K562 (cell line): ENCODE results near the gene PSMB2. TPM values are rescaled to one million over a fixed set of nuclear protein-coding genes. Genes with fewer than 3 reads are reported as not detected.

Source experiments
- ATAC-seq: fragments of 200-7000 bp; cut with Tn5 transposase; 3 replicates; pipeline ENCODE4 v1.9.1; 2020; ENCODE audit warnings: moderate library complexity
- BruUV-seq: library from RNA; stranded (reverse); fragments of 400-500 nt; replicated peaks from 2 replicates; lab custom pipeline; 2021; lab: Mats Ljungman, UMichigan
- CTCF ChIA-PET: fragments of 300-600 bp; formaldehyde crosslinking; extraction: SDS; loops from one replicate; lab custom pipeline; 2021; ENCODE audit warnings: low intra/inter-chr PET ratio; lab: Yijun Ruan, JAX
- POLR2A ChIA-PET: fragments of 300-600, 350-650 bp; sonication (Branson Sonifier 250); formaldehyde crosslinking; extraction: SDS; loops from one replicate; lab custom pipeline; 2021; ENCODE audit warnings: antibody characterized with exemption, inconsistent platforms; lab: Yijun Ruan, JAX
- DNase-seq, 4 experiments: peaks; one replicate each; pipeline versions ENCODE4 v3.0.0 to v3.0.0-alpha.2; 2011 to 2018; ENCODE audit warnings: low spot score in 3 of 4, mixed read lengths in 3 of 4; ENCODE audit errors: extremely low read depth in 1 of 4
- FAIRE-seq: peaks from 2 replicates; lab custom pipeline; 2011; peaks lifted over from hg19 to GRCh38; lab: Jason Lieb, UNC
- H2AFZ ChIP-seq: 2 replicates; pipeline ENCODE4 v1.6.0; 2011; ENCODE audit warnings: low read depth, low read length, control low read depth, inconsistent platforms
- H3K27ac ChIP-seq: fragments of 200-600 bp; 3 replicates; pipeline ENCODE4 v1.8.0; 2011; ENCODE audit warnings: low read depth, mild to moderate bottlenecking, control low read depth, inconsistent platforms, low read length, moderate library complexity, mixed read lengths; ENCODE audit errors: extremely low read depth
- H3K27me3 ChIP-seq, 2 experiments: fragments of 300-600 bp in 1 of 2; 2 replicates in 1 of 2; 3 replicates in 1 of 2; pipeline versions ENCODE4 v1.6.0 to v1.8.0; 2011; ENCODE audit warnings: inconsistent platforms in 2 of 2, low read length in 2 of 2, mild to moderate bottlenecking in 1 of 2, mixed read lengths in 1 of 2, moderate library complexity in 1 of 2; ENCODE audit not compliant: control insufficient read depth in 2 of 2, insufficient read depth in 2 of 2
- H3K36me3 ChIP-seq: fragments of 300-600 bp; 3 replicates; pipeline ENCODE4 v1.8.0; 2011; ENCODE audit warnings: mild to moderate bottlenecking, low read length, inconsistent platforms; ENCODE audit not compliant: control insufficient read depth, insufficient read depth
- H3K4me1 ChIP-seq, 2 experiments: fragments of 200-600 bp in 1 of 2; replicated peaks in 1 of 2; 2 replicates in 1 of 2; 3 replicates in 1 of 2; pipeline versions ENCODE4 v1.5.1 to v1.8.0; 2011; ENCODE audit warnings: inconsistent platforms in 2 of 2, low read length in 2 of 2, mild to moderate bottlenecking in 1 of 2, mixed read lengths in 1 of 2, moderate library complexity in 1 of 2; ENCODE audit not compliant: control insufficient read depth in 2 of 2, insufficient read depth in 2 of 2
- H3K4me2 ChIP-seq: 2 replicates; pipeline ENCODE4 v1.6.1; 2011; ENCODE audit warnings: low read length, control low read depth, inconsistent platforms, mixed read lengths; ENCODE audit not compliant: insufficient read depth
- H3K4me3 ChIP-seq: fragments of 200-600 bp; sonication (generic), shearing (Covaris generic); 2 replicates; pipeline ENCODE4 v1.5.1; 2016; ENCODE audit warnings: control low read depth, inconsistent platforms
- H3K79me2 ChIP-seq: fragments of 200-600 bp; 3 replicates; pipeline ENCODE4 v1.8.0; 2011; ENCODE audit warnings: low read length, inconsistent platforms; ENCODE audit not compliant: control insufficient read depth, insufficient read depth
- H3K9ac ChIP-seq, 2 experiments: 2 replicates each; pipeline versions ENCODE4 v1.6.0 to v1.6.1; 2011; ENCODE audit warnings: low read depth in 2 of 2, low read length in 2 of 2, control low read depth in 1 of 2, inconsistent platforms in 1 of 2, mild to moderate bottlenecking in 1 of 2, mixed read lengths in 1 of 2; ENCODE audit not compliant: insufficient read depth in 1 of 2
- H3K9me1 ChIP-seq: one replicate; pipeline ENCODE4 v1.6.0; 2011; ENCODE audit warnings: inconsistent platforms, mild to moderate bottlenecking, low read length, moderate library complexity; ENCODE audit not compliant: control insufficient read depth, insufficient read depth
- H3K9me3 ChIP-seq: replicated peaks from 2 replicates; pipeline ENCODE4 v1.5.1; 2011; ENCODE audit warnings: low read depth, low read length, inconsistent platforms; ENCODE audit not compliant: control insufficient read depth, insufficient read depth
- H4K20me1 ChIP-seq: replicated peaks from 2 replicates; pipeline ENCODE4 v1.6.1; 2011; ENCODE audit warnings: low read length, inconsistent platforms, mixed read lengths; ENCODE audit not compliant: control insufficient read depth, insufficient read depth
- ASH1L ChIP-seq: fragments of 450-650 bp; IDR thresholded peaks from 2 replicates; pipeline ENCODE4 v1.6.1; 2018; ENCODE audit warnings: borderline replicate concordance, mild to moderate bottlenecking, low read depth; ENCODE audit not compliant: partially characterized antibody
- CBFA2T3 ChIP-seq: fragments of 450-650 bp; IDR thresholded peaks from 2 replicates; pipeline ENCODE4 v1.6.1; 2017
- ETV1 ChIP-seq: fragments of 450-650 bp; conservative IDR thresholded peaks from 2 replicates; pipeline ENCODE4 v1.6.1; 2016; ENCODE audit warnings: missing genetic modification characterization, control low read depth, low read depth, missing compliant biosample characterization
- ETV5 ChIP-seq: sonication (generic); formaldehyde crosslinking; IDR thresholded peaks from 2 replicates; pipeline ENCODE4 v1.4.0; 2020; ENCODE audit warnings: low read depth, mild to moderate bottlenecking, missing genetic modification reagents
- HSF4 ChIP-seq: fragments of 250-450 bp; sonication (Bioruptor Pico); IDR thresholded peaks from 2 replicates; pipeline ENCODE4 v2.1.2; 2022; ENCODE audit warnings: mild to moderate bottlenecking, moderate library complexity, borderline replicate concordance
- NFIC ChIP-seq: fragments of 450-650 bp; IDR thresholded peaks from 2 replicates; pipeline ENCODE4 v1.6.1; 2017; ENCODE audit warnings: mild to moderate bottlenecking, inconsistent platforms
- NR2C1 ChIP-seq, 2 experiments: fragments of 450-650 bp; IDR thresholded peaks; 2 replicates each; pipeline ENCODE4 v1.6.1; 2017; ENCODE audit warnings: mild to moderate bottlenecking in 2 of 2, antibody characterized with exemption in 1 of 2, inconsistent platforms in 1 of 2, missing compliant biosample characterization in 1 of 2, missing genetic modification characterization in 1 of 2
- NR4A1 ChIP-seq, 2 experiments: fragments of 250-450 bp in 1 of 2; fragments of 450-650 bp in 1 of 2; sonication (Bioruptor Pico) in 1 of 2; IDR thresholded peaks; 2 replicates each; pipeline versions ENCODE4 v1.4.0 to v1.6.1; 2016 to 2020; ENCODE audit warnings: mild to moderate bottlenecking in 2 of 2, missing compliant biosample characterization in 1 of 2, missing genetic modification characterization in 1 of 2, moderate library complexity in 1 of 2
- NRF1 ChIP-seq, 2 experiments: fragments of 450-650 bp; IDR thresholded peaks in 1 of 2; conservative IDR thresholded peaks in 1 of 2; 2 replicates each; pipeline ENCODE4 v1.6.1; 2014; ENCODE audit warnings: mild to moderate bottlenecking in 2 of 2
- SRF ChIP-seq, 2 experiments: fragments of 250-450, 450-650 bp in 1 of 2; sonication (Bioruptor Pico) in 1 of 2; sonication (generic) in 1 of 2; formaldehyde crosslinking; IDR thresholded peaks; 2 replicates each; pipeline versions ENCODE4 v1.5.0 to v1.5.1; 2020 to 2022; ENCODE audit warnings: mild to moderate bottlenecking in 1 of 2, missing genetic modification reagents in 1 of 2
- SRSF9 ChIP-seq: fragments of 200-400 bp; formaldehyde crosslinking; IDR thresholded peaks from 2 replicates; pipeline ENCODE4 v1.6.1; 2017; ENCODE audit warnings: low read depth, low read length, borderline replicate concordance
- ZFP1 ChIP-seq: fragments of 450-650 bp; formaldehyde crosslinking; IDR thresholded peaks from 2 replicates; pipeline ENCODE4 v1.4.0; 2020; ENCODE audit warnings: mild to moderate bottlenecking, mixed read lengths
- ZNF239 ChIP-seq: fragments of 250-450 bp; sonication (Bioruptor Pico); IDR thresholded peaks from 2 replicates; pipeline ENCODE4 v1.4.0; 2020; ENCODE audit warnings: mild to moderate bottlenecking
- WGBS: fragments of 100-300 bp; shearing (Covaris generic); methylation state at CpG from one replicate; pipeline ENCODE4 v1.1.6; 2016; ENCODE audit warnings: low coverage, mixed read lengths; ENCODE audit not compliant: insufficient coverage; ENCODE audit errors: missing lambda C conversion rate; 5-methylcytosine and 5-hydroxymethylcytosine counted together
- in situ Hi-C: fragments of 300-500 bp; cut with MboI; formaldehyde crosslinking; loops from 4 replicates; pipeline ENCODE4 v1.15.0; 2018; ENCODE audit warnings: inconsistent platforms, mixed read lengths
- intact Hi-C: fragments of 100-400 bp; cut with micrococcal nuclease; formaldehyde crosslinking; loops from 2 replicates; pipeline ENCODE4 v1.14.2; 2022
- polyA plus RNA-seq, 8 experiments: library from polyadenylated mRNA; depleted of rRNA in 4 of 8; stranded (reverse) in 5 of 8; unstranded in 3 of 8; fragments of >200 nt; fragmentation: Nextera tagmentation in 2 of 8; fragmentation: Illumina TruSeq in 1 of 8; extraction: Ambion mirVana in 2 of 8; extraction: Trizol in 1 of 8; gene quantifications; 2 replicates each; pipeline versions ENCODE4 v1.2.1 to v1.2.3, GENCODE V29; 2011 to 2014; ENCODE audit warnings: inconsistent platforms in 1 of 8, missing spikeins in 1 of 8
- total RNA-seq, 7 experiments: library from RNA; depleted of rRNA in 6 of 7; stranded (reverse); fragments of >200 nt in 6 of 7; fragmentation: Illumina TruSeq in 2 of 7; extraction: Trizol in 2 of 7; gene quantifications; 2 replicates each; pipeline versions ENCODE4 v1.2.1 to v1.2.3, GENCODE V29; 2011 to 2021; ENCODE audit warnings: low replicate concordance in 1 of 7
- TF ChIP-seq, protein P1 (sequence below): sonication (generic); formaldehyde crosslinking; IDR thresholded peaks from 2 replicates; pipeline ENCODE4 v1.8.0; 2022; ENCODE audit warnings: missing genetic modification reagents, mild to moderate bottlenecking, moderate library complexity, borderline replicate concordance
- TF ChIP-seq, protein P2 (sequence below), 3 experiments: IDR thresholded peaks in 2 of 3; conservative IDR thresholded peaks in 1 of 3; 2 replicates each; pipeline ENCODE4 v1.5.1; 2011 to 2012; ENCODE audit warnings: low read length in 3 of 3, mild to moderate bottlenecking in 3 of 3, control low read depth in 2 of 3, improper control_type of control experiment in 1 of 3, inconsistent platforms in 1 of 3, low read depth in 1 of 3, mixed read lengths in 1 of 3, moderate library complexity in 1 of 3; ENCODE audit not compliant: insufficient read depth in 2 of 3
- TF ChIP-seq, protein P3 (sequence below): IDR thresholded peaks from 2 replicates; pipeline ENCODE4 v1.6.1; 2016; ENCODE audit warnings: missing genetic modification characterization, missing compliant biosample characterization

Gene PSMB2
- total and polyA plus RNA-seq, 9 of the 15 experiments (the other 6 are each of a cell fraction or from before 2014, with no cell fraction given), result 71.7 to 543 (median 165) TPM

DNA sequence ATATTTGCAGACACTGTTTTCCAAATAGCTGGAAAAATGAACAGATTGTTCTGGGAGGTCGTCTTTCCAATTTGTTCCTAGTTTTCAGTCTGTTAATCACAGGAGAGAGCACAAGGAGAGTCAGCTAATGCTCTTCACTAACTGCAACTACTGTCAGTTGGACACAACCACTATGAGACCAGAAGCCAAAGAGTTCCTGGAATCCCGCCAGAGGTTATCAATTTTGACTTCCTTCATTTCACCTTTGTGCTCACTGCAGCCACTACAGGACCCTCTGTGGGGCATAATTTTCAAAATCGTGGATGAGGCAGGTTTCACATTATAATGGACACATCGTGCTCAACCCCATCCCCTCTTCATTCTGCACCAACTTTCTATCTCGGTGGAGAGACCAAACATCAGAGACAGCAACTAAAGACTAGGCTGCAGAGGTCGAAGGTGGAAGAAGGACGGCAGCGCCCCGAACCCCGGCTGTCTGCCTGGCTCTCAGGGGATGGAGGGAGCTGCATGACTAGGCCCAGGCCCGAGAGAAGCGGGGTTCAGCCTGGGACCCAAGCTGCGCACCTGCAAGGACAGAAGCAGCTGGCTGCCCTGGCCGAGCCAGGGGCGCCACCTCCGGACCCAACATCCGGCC lies 84.7 kb downstream of the PSMB2 start:
- no peak for ATAC-seq
- Histone ChIP-seq H3K9ac (peak overlapping the region; percentile 97 to 99), H3K4me1 (peaks cover 19 to 36% of the 10 kb centered on the region in 2 experiments), H3K4me3 (peak overlapping the region; percentile 91), H3K9me1 (no peaks in the 10 kb centered on the region), H3K79me2 (peaks cover 44% of the 10 kb centered on the region), H4K20me1 (0 out of 2 replicates have a peak, but pooled peaks cover 4% of the 10 kb centered on the region), H2AFZ (peak overlapping the region; percentile 99), H3K9me3 (no peaks in the 10 kb centered on the region), H3K27me3 (no peaks in the 10 kb centered on the region), H3K4me2 (peak overlapping the region; percentile 90), H3K27ac (peak overlapping the region; percentile 98), H3K36me3 (peaks cover 44% of the 10 kb centered on the region; the same call in 2 of the 3 replicates)
- TSS peak; percentile 58 for BruUV-seq
- DNase-seq, result peak in 1 of 4 experiments; percentile 74
- in situ Hi-C loops, result no loop called here
- WGBS, result under 1% methylated on average over 15 of the region's 17 CpGs
- CTCF ChIA-PET, result no interaction called here
- intact Hi-C loops, result loop anchor here (5.0 kb wide), 2 partner anchors 364 to 699 kb away; partner anchors contain the start of genes SFPQ and SMIM12
- FAIRE-seq, result peak; percentile 67
- POLR2A ChIA-PET, result interaction anchor here (0.5 to 1.5 kb wide), 8 partner anchors 35 to 366 kb away, joined by 3 to 10 read pairs (median 4); partner anchors contain the start of gene SFPQ
- no peak for TF ChIP-seq SRF (CRISPR knock-in tag; IDR thresholded peaks at IDR 0.05)
- no peak for TF ChIP-seq NR2C1 (IDR thresholded peaks at IDR 0.05)
- TF ChIP-seq NR2C1 (tag; IDR thresholded peaks at IDR 0.05), result no peak
- TF ChIP-seq NR4A1 (CRISPR knock-in tag; IDR thresholded peaks at IDR 0.05), result no peak
- no peak for TF ChIP-seq NR4A1 (tag; IDR thresholded peaks at IDR 0.05)
- TF ChIP-seq SRSF9, result no peak
- TF ChIP-seq ZFP1, result 0 out of 2 replicates have a peak, but pooled peaks have one; percentile 5
- TF ChIP-seq NFIC, result peak; percentile 79
- no peak for TF ChIP-seq HSF4 (CRISPR knock-in tag)
- no peak for TF ChIP-seq ZNF239 (CRISPR knock-in tag)
- TF ChIP-seq NRF1 (conservative IDR thresholded peaks at IDR 0.05 in 1 of 2, IDR thresholded peaks at IDR 0.05 in 1 of 2), result peak; percentile 86 to 88
- no peak for TF ChIP-seq ETV1 (tag)
- TF ChIP-seq ASH1L, result no peak
- TF ChIP-seq, protein P1, sequence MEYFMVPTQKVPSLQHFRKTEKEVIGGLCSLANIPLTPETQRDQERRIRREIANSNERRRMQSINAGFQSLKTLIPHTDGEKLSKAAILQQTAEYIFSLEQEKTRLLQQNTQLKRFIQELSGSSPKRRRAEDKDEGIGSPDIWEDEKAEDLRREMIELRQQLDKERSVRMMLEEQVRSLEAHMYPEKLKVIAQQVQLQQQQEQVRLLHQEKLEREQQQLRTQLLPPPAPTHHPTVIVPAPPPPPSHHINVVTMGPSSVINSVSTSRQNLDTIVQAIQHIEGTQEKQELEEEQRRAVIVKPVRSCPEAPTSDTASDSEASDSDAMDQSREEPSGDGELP, result peak; percentile 80; the same call in 1 of the 2 replicates
- TF ChIP-seq, protein P2, sequence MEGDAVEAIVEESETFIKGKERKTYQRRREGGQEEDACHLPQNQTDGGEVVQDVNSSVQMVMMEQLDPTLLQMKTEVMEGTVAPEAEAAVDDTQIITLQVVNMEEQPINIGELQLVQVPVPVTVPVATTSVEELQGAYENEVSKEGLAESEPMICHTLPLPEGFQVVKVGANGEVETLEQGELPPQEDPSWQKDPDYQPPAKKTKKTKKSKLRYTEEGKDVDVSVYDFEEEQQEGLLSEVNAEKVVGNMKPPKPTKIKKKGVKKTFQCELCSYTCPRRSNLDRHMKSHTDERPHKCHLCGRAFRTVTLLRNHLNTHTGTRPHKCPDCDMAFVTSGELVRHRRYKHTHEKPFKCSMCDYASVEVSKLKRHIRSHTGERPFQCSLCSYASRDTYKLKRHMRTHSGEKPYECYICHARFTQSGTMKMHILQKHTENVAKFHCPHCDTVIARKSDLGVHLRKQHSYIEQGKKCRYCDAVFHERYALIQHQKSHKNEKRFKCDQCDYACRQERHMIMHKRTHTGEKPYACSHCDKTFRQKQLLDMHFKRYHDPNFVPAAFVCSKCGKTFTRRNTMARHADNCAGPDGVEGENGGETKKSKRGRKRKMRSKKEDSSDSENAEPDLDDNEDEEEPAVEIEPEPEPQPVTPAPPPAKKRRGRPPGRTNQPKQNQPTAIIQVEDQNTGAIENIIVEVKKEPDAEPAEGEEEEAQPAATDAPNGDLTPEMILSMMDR (IDR thresholded peaks at IDR 0.05 in 2 of 3, conservative IDR thresholded peaks at IDR 0.05 in 1 of 3; ENCODE audit: insufficient read depth in 2 of 3, low read depth in 1 of 3, low read length in 3 of 3), result peak in 1 of 3 experiments; percentile 27; a peak in 1 of 6 replicates
- TF ChIP-seq, protein P3, sequence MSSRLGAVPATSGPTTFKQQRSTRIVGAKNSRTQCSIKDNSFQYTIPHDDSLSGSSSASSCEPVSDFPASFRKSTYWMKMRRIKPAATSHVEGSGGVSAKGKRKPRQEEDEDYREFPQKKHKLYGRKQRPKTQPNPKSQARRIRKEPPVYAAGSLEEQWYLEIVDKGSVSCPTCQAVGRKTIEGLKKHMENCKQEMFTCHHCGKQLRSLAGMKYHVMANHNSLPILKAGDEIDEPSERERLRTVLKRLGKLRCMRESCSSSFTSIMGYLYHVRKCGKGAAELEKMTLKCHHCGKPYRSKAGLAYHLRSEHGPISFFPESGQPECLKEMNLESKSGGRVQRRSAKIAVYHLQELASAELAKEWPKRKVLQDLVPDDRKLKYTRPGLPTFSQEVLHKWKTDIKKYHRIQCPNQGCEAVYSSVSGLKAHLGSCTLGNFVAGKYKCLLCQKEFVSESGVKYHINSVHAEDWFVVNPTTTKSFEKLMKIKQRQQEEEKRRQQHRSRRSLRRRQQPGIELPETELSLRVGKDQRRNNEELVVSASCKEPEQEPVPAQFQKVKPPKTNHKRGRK, result no peak
- TF ChIP-seq CBFA2T3, result no peak
- no peak for TF ChIP-seq ETV5
